OCI-LY1 (cell line): ENCODE results near the gene TMEM52B.
A peak's percentile ranks its signal among the peaks of the same experiment; 100 is the strongest.

ENCODE experiments used
- CTCF ChIP-seq: fragments of 200-600 bp; sonication (generic), shearing (Covaris generic); IDR thresholded peaks from 2 replicates; pipeline ENCODE4 v1.5.1; 2017; ENCODE audit warnings: mild to moderate bottlenecking, antibody characterized with exemption, low read length, moderate library complexity, mixed read lengths
- EZH2 ChIP-seq: fragments of 200-600 bp; sonication (generic), shearing (Covaris generic); IDR thresholded peaks from 2 replicates; pipeline ENCODE4 v1.8.0; 2017; ENCODE audit warnings: borderline replicate concordance, mixed run types, mild to moderate bottlenecking, antibody characterized with exemption, low read length, moderate library complexity, mixed read lengths

- TF ChIP-seq EZH2 (no peak), CTCF (peak; percentile 6; the same call in 1 of the 2 replicates)
These were observed 2.8 kb upstream of the TMEM52B start for GRCh38 chr12:10175846-10176636.
